GM12891 (cell line): Measurements from ENCODE around the gene SDC1.

ENCODE experiments used
- PAX5 ChIP-seq: IDR thresholded peaks from 2 replicates; pipeline ENCODE4 v1.6.1; 2011; ENCODE audit warnings: low read length, moderate library complexity, mild to moderate bottlenecking; ENCODE audit not compliant: insufficient read depth, severe bottlenecking
- POLR2A ChIP-seq: IDR thresholded peaks from 2 replicates; pipeline ENCODE4 v1.6.1; 2011; ENCODE audit warnings: low read depth, low read length, control low read depth
- POLR2AphosphoS5 ChIP-seq: IDR thresholded peaks from 2 replicates; pipeline ENCODE4 v1.6.1; 2011; ENCODE audit warnings: low read depth, low read length, control low read depth
- SPI1 ChIP-seq: IDR thresholded peaks from 2 replicates; pipeline ENCODE4 v1.6.1; 2011; ENCODE audit warnings: low read depth, low read length, control low read depth
- TAF1 ChIP-seq: IDR thresholded peaks from 2 replicates; pipeline ENCODE4 v1.6.1; 2011; ENCODE audit warnings: low read depth, low read length, control low read depth

DNA sequence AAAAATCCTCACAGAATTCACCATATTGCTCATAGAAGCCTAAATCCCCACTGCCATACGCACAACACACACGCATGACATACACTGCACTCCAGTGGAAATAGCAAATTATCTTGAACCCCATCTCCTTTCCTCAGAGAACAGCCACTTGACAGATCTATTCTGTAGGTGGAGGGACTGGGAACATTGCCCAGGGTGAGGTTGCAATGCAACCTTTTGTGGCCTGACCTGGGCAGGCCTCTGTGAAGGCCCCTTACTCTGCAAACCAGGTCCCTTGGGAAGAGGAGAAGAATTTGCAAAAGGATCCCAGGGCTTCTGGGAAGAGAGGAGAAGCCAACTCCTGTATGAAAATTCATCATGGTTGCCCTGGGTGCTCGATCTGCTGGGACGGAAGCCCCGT lies 51.9 kb downstream of the SDC1 start:
- TF ChIP-seq TAF1: no peak
- TF ChIP-seq POLR2AphosphoS5: no peak
- TF ChIP-seq POLR2A: no peak
- no peak for TF ChIP-seq SPI1
- no peak for TF ChIP-seq PAX5
